GM13977 (cell line): ENCODE results near the gene CTNNBL1.

Source experiments
- DNase-seq: peaks from one replicate; pipeline ENCODE4 v3.0.0; 2012; ENCODE audit warnings: low spot score
- CTCF ChIP-seq: IDR thresholded peaks from 2 replicates; pipeline ENCODE4 v1.5.1; 2012; ENCODE audit warnings: mild to moderate bottlenecking, control low read depth; ENCODE audit not compliant: insufficient read depth; ENCODE audit errors: extremely low read depth, missing control alignments
- in situ Hi-C: fragments of 300-500 bp; cut with MboI; formaldehyde crosslinking; loops from one replicate; pipeline ENCODE4 v1.12.0; 2022; ENCODE audit warnings: low sequenced_read_pairs, low pct_unique_long_range_greater_than_20kb, mixed read lengths, inconsistent platforms; ENCODE audit not compliant: unreplicated experiment

Gene CTNNBL1

DNA sequence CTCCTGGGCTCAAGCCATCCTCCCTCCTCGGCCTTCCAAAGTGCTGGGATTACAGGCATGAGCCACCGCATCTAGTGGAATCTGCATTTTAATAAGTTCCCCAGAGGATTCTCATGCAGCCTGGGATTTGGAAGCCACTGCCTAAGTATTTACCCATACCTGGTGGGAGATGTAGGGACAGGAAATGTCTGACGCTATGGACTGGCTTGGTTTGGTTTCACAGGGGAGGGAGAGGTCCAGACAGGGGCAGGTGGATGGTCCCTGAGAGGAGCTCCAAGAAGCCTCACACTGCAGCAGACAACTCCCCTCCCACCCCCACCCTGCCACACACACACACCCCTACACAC lies 213.5 kb downstream of the CTNNBL1 start:
- DNase-seq, result no peak
- in situ Hi-C loops, result no loop called here

DNA sequence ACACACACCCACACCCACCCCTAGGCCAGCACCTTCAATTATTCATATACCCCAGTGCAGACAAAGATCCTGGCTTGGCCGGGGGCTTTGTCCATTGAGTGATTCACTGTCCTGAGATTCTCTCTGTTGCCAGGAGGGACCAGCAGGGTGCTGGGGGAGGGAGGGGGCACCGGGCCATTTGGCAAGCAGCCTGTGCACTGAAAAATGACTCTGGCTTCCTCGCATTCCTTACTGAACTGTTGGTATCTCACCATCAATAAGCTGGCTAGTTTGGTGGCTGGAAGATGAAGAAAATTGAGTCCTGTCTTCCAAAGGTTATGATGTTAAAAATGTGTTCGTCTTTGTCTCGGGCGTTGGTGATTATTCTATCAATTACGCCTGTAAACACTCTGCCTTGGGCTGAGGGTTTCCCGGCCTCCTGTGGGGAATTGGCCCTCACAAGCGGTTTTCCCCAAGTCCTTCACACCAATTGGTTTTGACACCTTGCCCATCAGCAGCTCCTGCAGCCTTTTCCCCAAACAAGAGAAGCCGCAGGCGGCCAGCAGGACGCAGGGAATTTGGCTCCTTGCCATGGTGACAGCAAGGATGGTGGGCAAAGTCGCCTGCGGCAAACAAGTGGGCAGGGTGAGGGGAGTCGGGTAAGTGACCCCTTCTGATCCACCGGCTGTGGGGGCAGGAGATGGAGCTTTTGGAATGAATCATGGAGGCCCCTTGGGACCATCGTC lies 214.0 kb downstream of the CTNNBL1 start:
- DNase-seq, result no peak
- TF ChIP-seq CTCF, result no peak
- in situ Hi-C loops, result no loop called here

More for the DNA sequence above, 213.5 kb downstream of the CTNNBL1 start:
- no peak for TF ChIP-seq CTCF

- no peak for DNase-seq
- in situ Hi-C loops, result no loop called here
Observed at GRCh38 chr20:37911261-37911660, 217.4 kb downstream of the CTNNBL1 start.

GRCh38 chr20:37911838-37912281 lies 218.0 kb downstream of the CTNNBL1 start:
- peak; percentile 65 for DNase-seq
- TF ChIP-seq CTCF, result no peak
- in situ Hi-C loops, result no loop called here

More at GRCh38 chr20:37911261-37911660, 217.4 kb downstream of the CTNNBL1 start:
- TF ChIP-seq CTCF, result no peak

- DNase-seq, result no peak
- in situ Hi-C loops, result no loop called here
- TF ChIP-seq CTCF, result no peak
Observed at GRCh38 chr20:37912874-37913273, 219.0 kb downstream of the CTNNBL1 start.

GRCh38 chr20:37913567-37914366 lies 219.9 kb downstream of the CTNNBL1 start:
- DNase-seq, result no peak
- no peak for TF ChIP-seq CTCF
- in situ Hi-C loops, result no loop called here
